ENCODE results near the gene JAM3. TPM values are rescaled to one million over a fixed set of nuclear protein-coding genes. Genes with fewer than 3 reads are reported as not detected.

The JAM3 gene
- total RNA-seq, 1 experiment from 2014 or later = 36.5 TPM

DNA sequence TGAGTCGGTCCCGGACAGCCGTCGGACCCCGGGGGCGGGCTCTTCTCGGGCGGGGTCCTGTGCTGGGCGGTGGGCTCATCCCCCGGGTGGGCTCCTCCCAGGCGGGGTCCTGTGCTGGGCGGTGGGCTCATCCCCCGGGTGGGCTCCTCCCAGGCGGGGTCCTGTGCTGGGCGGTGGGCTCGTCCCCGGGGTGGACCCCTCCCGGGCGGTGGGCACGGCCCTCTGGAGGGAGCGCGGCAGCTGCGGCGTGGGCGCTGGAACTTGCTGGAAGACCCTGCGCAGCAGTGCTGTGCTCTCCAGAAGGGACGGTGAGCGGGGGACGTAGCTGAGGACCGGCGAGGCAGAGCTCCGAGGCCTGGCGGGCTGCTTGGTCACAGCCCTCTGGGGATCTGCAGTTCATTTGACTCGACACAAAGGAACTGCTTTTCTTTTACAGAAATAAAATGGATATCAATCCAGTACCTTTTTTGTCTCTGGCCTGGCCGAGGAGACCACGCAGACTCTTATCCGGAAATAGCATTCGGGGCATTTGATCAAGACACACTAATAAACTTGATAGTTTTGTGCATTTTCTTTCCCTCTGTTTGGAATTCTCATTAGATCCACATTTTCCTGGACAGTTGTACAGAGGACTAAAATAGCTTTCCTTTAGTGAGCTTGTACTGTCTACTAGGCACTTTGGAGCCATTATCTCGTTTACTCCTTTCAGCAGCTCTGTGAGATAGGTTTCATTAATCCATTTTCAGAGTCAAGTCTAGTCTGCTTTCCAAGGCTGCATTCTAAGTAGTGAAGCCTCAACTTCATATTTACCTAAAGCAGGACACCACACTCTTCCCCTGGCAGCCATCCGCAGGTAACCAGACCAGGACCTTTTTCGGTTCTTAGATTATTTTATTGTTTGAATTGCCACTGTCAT is 812 bp downstream of the JAM3 start:
- H4K8ac ChIP-seq (replicated peaks; ENCODE audit: insufficient read length, low read depth, low read length) = no peak overlapping the region
- H3K9me3 ChIP-seq (ENCODE audit: control insufficient read depth, low read depth, low read length) = no peaks in the 10 kb centered on the region
- peaks cover 3% of the 10 kb centered on the region; the same call in 1 of the 2 replicates for H3K79me2 ChIP-seq (ENCODE audit: insufficient read depth, low read length)
- no peak overlapping the region for H3K23ac ChIP-seq (ENCODE audit: insufficient read length, low read depth, low read length)
- no peak overlapping the region for H2BK12ac ChIP-seq (ENCODE audit: insufficient read length, low read depth, low read length)
- H3K4me3 Mint-ChIP-seq = peak overlapping the region; percentile 74 to 98
- H3K56ac ChIP-seq (ENCODE audit: insufficient read length, low read depth, low read length) = no peak overlapping the region
- H3K9me3 Mint-ChIP-seq = no peaks in the 10 kb centered on the region
- H3T11ph ChIP-seq (ENCODE audit: low read length) = no peak overlapping the region
- no peak overlapping the region for H3K14ac ChIP-seq (ENCODE audit: insufficient read depth, low read length)
- H4K91ac ChIP-seq (ENCODE audit: insufficient read length, low read depth, low read length) = no peak overlapping the region
- H3K23me2 ChIP-seq (ENCODE audit: insufficient read length, low read depth, low read length, poor library complexity, severe bottlenecking) = no peaks in the 10 kb centered on the region
- no peaks in the 10 kb centered on the region for H4K20me1 ChIP-seq (ENCODE audit: control insufficient read depth, insufficient read depth, insufficient read length)
- H3K9ac ChIP-seq (ENCODE audit: extremely low read depth, insufficient read length, low read length) = no peak overlapping the region
- no peak overlapping the region for H4K5ac ChIP-seq (ENCODE audit: insufficient read length, low read depth, low read length)
- peak overlapping the region; percentile 17 for H3K18ac ChIP-seq (ENCODE audit: insufficient read length, low read depth, low read length)
- WGBS (ENCODE audit: extremely low coverage, insufficient read length, low lambda C conversion rate) = no CpG with 5 or more reads among the region's 41 CpGs
- H2AFZ ChIP-seq (ENCODE audit: low read length) = no peak overlapping the region
- 0 out of 7 replicates have a peak, but pooled peaks cover 0 to 2% (median 0%) of the 10 kb centered on the region in 3 experiments for H3K36me3 Mint-ChIP-seq (ENCODE audit: insufficient read depth in 1 of 3, low read depth in 3 of 3)
- no peaks in the 10 kb centered on the region for H3K79me1 ChIP-seq (ENCODE audit: insufficient read depth, low read depth, low read length, poor library complexity, severe bottlenecking)
- no peak overlapping the region for H2BK20ac ChIP-seq (ENCODE audit: low read depth, low read length, poor library complexity, severe bottlenecking)
- no peak overlapping the region for H2BK5ac ChIP-seq (ENCODE audit: insufficient read length, low read length)
- no peak for DNase-seq
- TF ChIP-seq, protein P1, sequence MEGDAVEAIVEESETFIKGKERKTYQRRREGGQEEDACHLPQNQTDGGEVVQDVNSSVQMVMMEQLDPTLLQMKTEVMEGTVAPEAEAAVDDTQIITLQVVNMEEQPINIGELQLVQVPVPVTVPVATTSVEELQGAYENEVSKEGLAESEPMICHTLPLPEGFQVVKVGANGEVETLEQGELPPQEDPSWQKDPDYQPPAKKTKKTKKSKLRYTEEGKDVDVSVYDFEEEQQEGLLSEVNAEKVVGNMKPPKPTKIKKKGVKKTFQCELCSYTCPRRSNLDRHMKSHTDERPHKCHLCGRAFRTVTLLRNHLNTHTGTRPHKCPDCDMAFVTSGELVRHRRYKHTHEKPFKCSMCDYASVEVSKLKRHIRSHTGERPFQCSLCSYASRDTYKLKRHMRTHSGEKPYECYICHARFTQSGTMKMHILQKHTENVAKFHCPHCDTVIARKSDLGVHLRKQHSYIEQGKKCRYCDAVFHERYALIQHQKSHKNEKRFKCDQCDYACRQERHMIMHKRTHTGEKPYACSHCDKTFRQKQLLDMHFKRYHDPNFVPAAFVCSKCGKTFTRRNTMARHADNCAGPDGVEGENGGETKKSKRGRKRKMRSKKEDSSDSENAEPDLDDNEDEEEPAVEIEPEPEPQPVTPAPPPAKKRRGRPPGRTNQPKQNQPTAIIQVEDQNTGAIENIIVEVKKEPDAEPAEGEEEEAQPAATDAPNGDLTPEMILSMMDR (conservative IDR thresholded peaks at IDR 0.05) = no peak
- H3K4me1 Mint-ChIP-seq = peaks cover 20 to 46% of the 10 kb centered on the region in 2 experiments
- no peak overlapping the region for H3K27ac Mint-ChIP-seq
- no peak overlapping the region for H2BK15ac ChIP-seq (ENCODE audit: low read depth, low read length)
- peak overlapping the region; percentile 74 for H3K4me2 ChIP-seq (ENCODE audit: insufficient read depth, insufficient read length, low read length)
- H3K27me3 Mint-ChIP-seq (ENCODE audit: low read depth) = peaks cover 30% of the 10 kb centered on the region
- no peak overlapping the region for H3K27ac ChIP-seq (ENCODE audit: insufficient read length, low read depth, low read length)
- no peak overlapping the region for H3K4ac ChIP-seq (ENCODE audit: low read depth, low read length)
- no peaks in the 10 kb centered on the region; the same call in 1 of the 2 replicates for H3K4me1 ChIP-seq (ENCODE audit: insufficient read depth, low read length)
- no peak overlapping the region for H2BK120ac ChIP-seq (ENCODE audit: low read depth, low read length, poor library complexity, severe bottlenecking)
- no peak overlapping the region for H2AK5ac ChIP-seq (ENCODE audit: insufficient read length, low read length)
- no peaks in the 10 kb centered on the region; the same call in 1 of the 2 replicates for H3K27me3 ChIP-seq (ENCODE audit: insufficient read depth, low read length)

Data from H9 (cell line).